Lower lobe of right lung (tissue), 2 donors: Measurements from ENCODE around the gene HOPX. TPM values are rescaled to one million over a fixed set of nuclear protein-coding genes. Genes with fewer than 3 reads are reported as not detected.
A peak's percentile ranks its signal among the peaks of the same experiment; 100 is the strongest.
"Not testable (repeated sequence)": the region's sequence is repeated elsewhere in the genome, so short reads cannot be mapped to it uniquely, and the experiment has no call there.

Experiments
- ATAC-seq, 2 donors: fragments of 200-7000 bp; cut with Tn5 transposase; one replicate each; pipeline ENCODE4 v1.9.1; 2020 to 2022; ENCODE audit warnings: mild to moderate bottlenecking in 2 of 2, moderate library complexity in 2 of 2
- DNase-seq: peaks from one replicate; pipeline ENCODE4 v3.0.0-alpha.2; 2020
- H3K27ac ChIP-seq: fragments of 200-600 bp; one replicate; pipeline ENCODE4 v1.8.0; 2022
- H3K27me3 ChIP-seq: fragments of 200-600 bp; one replicate; pipeline ENCODE4 v1.8.0; 2022; ENCODE audit warnings: low read depth
- H3K36me3 ChIP-seq: fragments of 200-600 bp; one replicate; pipeline ENCODE4 v1.8.0; 2022; ENCODE audit warnings: mild to moderate bottlenecking
- H3K4me1 ChIP-seq: fragments of 200-600 bp; one replicate; pipeline ENCODE4 v1.8.0; 2022
- H3K4me3 ChIP-seq: fragments of 200-600 bp; one replicate; pipeline ENCODE4 v1.8.0; 2022; ENCODE audit warnings: mild to moderate bottlenecking
- H3K9me3 ChIP-seq: fragments of 200-600 bp; one replicate; pipeline ENCODE4 v1.8.0; 2022
- CTCF ChIP-seq: fragments of 200-600 bp; IDR thresholded peaks from one replicate; pipeline ENCODE4 v1.8.0; 2022; ENCODE audit warnings: antibody characterized with exemption, mild to moderate bottlenecking
- intact Hi-C: fragments of 100-400 bp; cut with DNase I; formaldehyde crosslinking; loops from one replicate; pipeline ENCODE4 v1.11.0; 2022
- total RNA-seq: library from RNA; stranded (reverse); fragmentation: NEBNext Ultra II Directional; extraction: Animal tissue kit (Norgen Biotek cat#: 25700); gene quantifications from one replicate; pipeline ENCODE4 v1.2.1, GENCODE V29; 2021
- donor health status: DM: no; HTN: yes; CAD: no; lungs with severe emphysema.

HOPX gene
- total RNA-seq, 1 donor from 2014 or later: 341 TPM

GRCh38 chr4:56703378-56703777, 22.3 kb upstream of the HOPX start:
- Histone ChIP-seq H3K36me3 (no peaks in the 10 kb centered on the region), H3K27ac (no peak overlapping the region), H3K27me3 (no peaks in the 10 kb centered on the region), H3K9me3 (no peaks in the 10 kb centered on the region), H3K4me1 (no peaks in the 10 kb centered on the region), H3K4me3 (no peak overlapping the region)
- DNase-seq (no peak), ATAC-seq (no peak)
- no peak for TF ChIP-seq CTCF
- intact Hi-C loops: no loop called here

GRCh38 chr4:56701644-56702043, 20.5 kb upstream of the HOPX start:
- H3K27ac ChIP-seq: no peak overlapping the region
- no peak for TF ChIP-seq CTCF
- H3K4me3 ChIP-seq: no peak overlapping the region
- peaks cover 11% of the 10 kb centered on the region for H3K4me1 ChIP-seq
- no peaks in the 10 kb centered on the region for H3K9me3 ChIP-seq
- H3K27me3 ChIP-seq: no peaks in the 10 kb centered on the region
- H3K36me3 ChIP-seq: no peaks in the 10 kb centered on the region
- intact Hi-C loops: no loop called here
- DNase-seq: no peak
- ATAC-seq: no peak

- Histone ChIP-seq H3K4me1 (peaks cover 11% of the 10 kb centered on the region), H3K27me3 (no peaks in the 10 kb centered on the region), H3K9me3 (no peaks in the 10 kb centered on the region), H3K27ac (no peak overlapping the region), H3K36me3 (no peaks in the 10 kb centered on the region), H3K4me3 (no peak overlapping the region)
- ATAC-seq (no peak), DNase-seq (no peak)
- intact Hi-C loops: no loop called here
- no peak for TF ChIP-seq CTCF
Measured at GRCh38 chr4:56701161-56701480, 20.0 kb upstream of the HOPX start.

GRCh38 chr4:56699537-56700105, 18.5 kb upstream of the HOPX start:
- peaks cover 11% of the 10 kb centered on the region for H3K4me1 ChIP-seq
- no peaks in the 10 kb centered on the region for H3K9me3 ChIP-seq
- no peaks in the 10 kb centered on the region for H3K36me3 ChIP-seq
- ATAC-seq (no peak), DNase-seq (no peak)
- H3K27me3 ChIP-seq: no peaks in the 10 kb centered on the region
- H3K4me3 ChIP-seq: no peak overlapping the region
- TF ChIP-seq CTCF: no peak
- intact Hi-C loops: no loop called here
- H3K27ac ChIP-seq: no peak overlapping the region

GRCh38 chr4:56698329-56698728, 17.2 kb upstream of the HOPX start:
- H3K4me3 ChIP-seq: no peak overlapping the region
- H3K4me1 ChIP-seq: peaks cover 11% of the 10 kb centered on the region
- H3K9me3 ChIP-seq: no peaks in the 10 kb centered on the region
- no peaks in the 10 kb centered on the region for H3K27me3 ChIP-seq
- H3K27ac ChIP-seq: peak overlapping the region; percentile 16
- no peak for TF ChIP-seq CTCF
- intact Hi-C loops: no loop called here
- H3K36me3 ChIP-seq: no peaks in the 10 kb centered on the region
- DNase-seq (peak; percentile 66), ATAC-seq (peak; percentile 93)

- ATAC-seq: peak in 1 of 2 donors; percentile 54
- Histone ChIP-seq H3K4me3 (no peak overlapping the region), H3K27ac (peak overlapping the region; percentile 49), H3K27me3 (no peaks in the 10 kb centered on the region), H3K36me3 (no peaks in the 10 kb centered on the region), H3K9me3 (no peaks in the 10 kb centered on the region), H3K4me1 (peaks cover 11% of the 10 kb centered on the region)
- DNase-seq: no peak
- intact Hi-C loops: no loop called here
- TF ChIP-seq CTCF: no peak
Measured at GRCh38 chr4:56696056-56696455, 15.0 kb upstream of the HOPX start.

GRCh38 chr4:56693476-56693875, 12.4 kb upstream of the HOPX start:
- DNase-seq: not testable (repeated sequence)

More at GRCh38 chr4:56693476-56693875, 12.4 kb upstream of the HOPX start:
- ATAC-seq, H3K36me3 ChIP-seq, H3K27me3 ChIP-seq, H3K9me3 ChIP-seq, H3K4me3 ChIP-seq, intact Hi-C loops, H3K27ac ChIP-seq: not testable (repeated sequence)
- H3K4me1 ChIP-seq: peaks cover 20% of the 10 kb centered on the region
